Measurements from ENCODE around the gene NRBP1. TPM values are rescaled to one million over a fixed set of nuclear protein-coding genes. Genes with fewer than 3 reads are reported as not detected.

The NRBP1 gene
- total RNA-seq, 2 experiments from 2014 or later = 27.9 to 46.0 TPM

GRCh38 chr2:27451095-27451494 lies 22.7 kb downstream of the NRBP1 start:
- no peak overlapping the region for H2AFZ ChIP-seq (ENCODE audit: low read length)
- H3K79me2 ChIP-seq (ENCODE audit: insufficient read depth, low read depth, low read length) = no peaks in the 10 kb centered on the region
- CTCF ChIA-PET (ENCODE audit: unreplicated experiment) = no interaction called here
- no TSS peak for BruUV-seq (replicated peaks)
- no peak overlapping the region for H3K4me2 ChIP-seq (ENCODE audit: low read length)
- DNase-seq (ENCODE audit: low spot score) = no peak
- no peak overlapping the region for H3K4me3 ChIP-seq (ENCODE audit: low read depth, low read length, poor library complexity, severe bottlenecking)
- no peaks in the 10 kb centered on the region for H3K9me2 ChIP-seq (ENCODE audit: insufficient read depth, low read length)
- H3K36me3 ChIP-seq (ENCODE audit: insufficient read depth, low read length) = no peaks in the 10 kb centered on the region
- H3K27ac ChIP-seq (ENCODE audit: low read depth, low read length, poor library complexity, severe bottlenecking) = no peak overlapping the region
- TF ChIP-seq EZH2phosphoT487 (IDR thresholded peaks at IDR 0.05; ENCODE audit: borderline replicate concordance, low read depth, low read length) = no peak
- TF ChIP-seq, protein P1, sequence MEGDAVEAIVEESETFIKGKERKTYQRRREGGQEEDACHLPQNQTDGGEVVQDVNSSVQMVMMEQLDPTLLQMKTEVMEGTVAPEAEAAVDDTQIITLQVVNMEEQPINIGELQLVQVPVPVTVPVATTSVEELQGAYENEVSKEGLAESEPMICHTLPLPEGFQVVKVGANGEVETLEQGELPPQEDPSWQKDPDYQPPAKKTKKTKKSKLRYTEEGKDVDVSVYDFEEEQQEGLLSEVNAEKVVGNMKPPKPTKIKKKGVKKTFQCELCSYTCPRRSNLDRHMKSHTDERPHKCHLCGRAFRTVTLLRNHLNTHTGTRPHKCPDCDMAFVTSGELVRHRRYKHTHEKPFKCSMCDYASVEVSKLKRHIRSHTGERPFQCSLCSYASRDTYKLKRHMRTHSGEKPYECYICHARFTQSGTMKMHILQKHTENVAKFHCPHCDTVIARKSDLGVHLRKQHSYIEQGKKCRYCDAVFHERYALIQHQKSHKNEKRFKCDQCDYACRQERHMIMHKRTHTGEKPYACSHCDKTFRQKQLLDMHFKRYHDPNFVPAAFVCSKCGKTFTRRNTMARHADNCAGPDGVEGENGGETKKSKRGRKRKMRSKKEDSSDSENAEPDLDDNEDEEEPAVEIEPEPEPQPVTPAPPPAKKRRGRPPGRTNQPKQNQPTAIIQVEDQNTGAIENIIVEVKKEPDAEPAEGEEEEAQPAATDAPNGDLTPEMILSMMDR (conservative IDR thresholded peaks at IDR 0.05; ENCODE audit: low read length) = no peak
- H4K20me1 ChIP-seq (ENCODE audit: insufficient read depth, low read length) = no peaks in the 10 kb centered on the region
- no peaks in the 10 kb centered on the region for H3K9me3 ChIP-seq (ENCODE audit: low read length)
- intact Hi-C loops (cut with micrococcal nuclease; ENCODE audit: unreplicated experiment) = no loop called here
- H3K4me1 ChIP-seq (ENCODE audit: insufficient read depth, low read length, poor library complexity, severe bottlenecking) = no peaks in the 10 kb centered on the region
- POLR2A ChIA-PET = interaction anchor here (1.4 kb wide), 1 partner anchor 11 kb away, joined by 3 read pairs; no protein-coding TSS in a partner anchor

DNA sequence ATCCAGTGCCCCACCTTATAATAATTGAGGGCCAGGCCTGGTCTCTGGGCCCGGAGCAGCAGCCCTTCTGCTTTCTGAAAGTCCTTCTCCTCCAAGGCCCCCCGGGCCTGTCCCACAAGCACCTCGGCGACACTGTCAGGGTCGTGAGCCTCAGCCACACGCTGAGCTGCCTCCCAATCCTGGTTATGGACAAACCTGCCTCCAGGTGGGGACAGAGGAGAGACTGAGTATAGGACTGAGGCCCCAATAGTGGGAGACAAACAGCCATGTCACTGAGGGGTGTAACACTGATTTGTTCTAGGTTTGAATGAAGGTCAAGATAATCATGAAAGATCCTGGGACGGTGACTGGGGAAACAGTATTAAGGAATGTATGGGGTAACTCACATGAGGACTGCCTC lies 25.5 kb downstream of the NRBP1 start:
- Histone ChIP-seq H2AFZ (ENCODE audit: low read length) (no peak overlapping the region), H3K9me2 (ENCODE audit: insufficient read depth, low read length) (no peaks in the 10 kb centered on the region), H3K4me3 (ENCODE audit: low read depth, low read length, poor library complexity, severe bottlenecking) (no peak overlapping the region), H3K36me3 (ENCODE audit: insufficient read depth, low read length) (no peaks in the 10 kb centered on the region), H3K27ac (ENCODE audit: low read depth, low read length, poor library complexity, severe bottlenecking) (no peak overlapping the region), H3K4me1 (ENCODE audit: insufficient read depth, low read length, poor library complexity, severe bottlenecking) (no peaks in the 10 kb centered on the region), H3K9me3 (ENCODE audit: low read length) (no peaks in the 10 kb centered on the region), H4K20me1 (ENCODE audit: insufficient read depth, low read length) (no peaks in the 10 kb centered on the region), H3K4me2 (ENCODE audit: low read length) (no peak overlapping the region), H3K79me2 (ENCODE audit: insufficient read depth, low read depth, low read length) (no peaks in the 10 kb centered on the region)
- ChIA-PET POLR2A (no interaction called here), CTCF (ENCODE audit: unreplicated experiment) (no interaction called here)
- TF ChIP-seq, protein P1 (conservative IDR thresholded peaks at IDR 0.05; ENCODE audit: low read length) = no peak
- no peak for TF ChIP-seq EZH2phosphoT487 (IDR thresholded peaks at IDR 0.05; ENCODE audit: borderline replicate concordance, low read depth, low read length)
- intact Hi-C loops (cut with micrococcal nuclease; ENCODE audit: unreplicated experiment) = no loop called here
- DNase-seq (ENCODE audit: low spot score) = no peak
- BruUV-seq (replicated peaks) = no TSS peak

- intact Hi-C loops (cut with micrococcal nuclease; ENCODE audit: unreplicated experiment) = no loop called here
- Histone ChIP-seq H3K9me2 (ENCODE audit: insufficient read depth, low read length) (no peaks in the 10 kb centered on the region), H3K9me3 (ENCODE audit: low read length) (no peaks in the 10 kb centered on the region), H3K27ac (ENCODE audit: low read depth, low read length, poor library complexity, severe bottlenecking) (no peak overlapping the region), H3K4me2 (ENCODE audit: low read length) (no peak overlapping the region), H3K4me3 (ENCODE audit: low read depth, low read length, poor library complexity, severe bottlenecking) (no peak overlapping the region), H4K20me1 (ENCODE audit: insufficient read depth, low read length) (no peaks in the 10 kb centered on the region), H3K36me3 (ENCODE audit: insufficient read depth, low read length) (no peaks in the 10 kb centered on the region), H2AFZ (ENCODE audit: low read length) (no peak overlapping the region), H3K4me1 (ENCODE audit: insufficient read depth, low read length, poor library complexity, severe bottlenecking) (no peaks in the 10 kb centered on the region), H3K79me2 (ENCODE audit: insufficient read depth, low read depth, low read length) (no peaks in the 10 kb centered on the region)
- CTCF ChIA-PET (ENCODE audit: unreplicated experiment) = no interaction called here
- BruUV-seq (replicated peaks) = no TSS peak
- TF ChIP-seq, protein P1 (conservative IDR thresholded peaks at IDR 0.05; ENCODE audit: low read length) = no peak
- no peak for TF ChIP-seq EZH2phosphoT487 (IDR thresholded peaks at IDR 0.05; ENCODE audit: borderline replicate concordance, low read depth, low read length)
- no peak for DNase-seq (ENCODE audit: low spot score)
- POLR2A ChIA-PET = interaction anchor here (1.5 kb wide), 1 partner anchor 9 kb away, joined by 3 read pairs; no protein-coding TSS in a partner anchor
Measured at GRCh38 chr2:27461118-27461517, 32.7 kb downstream of the NRBP1 start.
